ENCODE data around the gene TTBK2.
"Not testable (repeated sequence)": the region's sequence is repeated elsewhere in the genome, so short reads cannot be mapped to it uniquely, and the experiment has no call there.

The TTBK2 gene

GRCh38 chr15:42785569-42785968 is 135.0 kb downstream of the TTBK2 start:
- Histone ChIP-seq H3K9me3 (no peaks in the 10 kb centered on the region), H3K27ac (no peak overlapping the region), H3K4me3 (ENCODE audit: low read depth in 1 of 2, low read length in 1 of 2) (no peak overlapping the region), H3K36me3 (peaks cover 17% of the 10 kb centered on the region), H3K27me3 (no peaks in the 10 kb centered on the region), H3K4me1 (ENCODE audit: control insufficient read depth in 1 of 2, insufficient read depth in 1 of 2, low read depth in 1 of 2, low read length in 1 of 2) (no peaks in the 10 kb centered on the region)
- TF ChIP-seq, protein P1, sequence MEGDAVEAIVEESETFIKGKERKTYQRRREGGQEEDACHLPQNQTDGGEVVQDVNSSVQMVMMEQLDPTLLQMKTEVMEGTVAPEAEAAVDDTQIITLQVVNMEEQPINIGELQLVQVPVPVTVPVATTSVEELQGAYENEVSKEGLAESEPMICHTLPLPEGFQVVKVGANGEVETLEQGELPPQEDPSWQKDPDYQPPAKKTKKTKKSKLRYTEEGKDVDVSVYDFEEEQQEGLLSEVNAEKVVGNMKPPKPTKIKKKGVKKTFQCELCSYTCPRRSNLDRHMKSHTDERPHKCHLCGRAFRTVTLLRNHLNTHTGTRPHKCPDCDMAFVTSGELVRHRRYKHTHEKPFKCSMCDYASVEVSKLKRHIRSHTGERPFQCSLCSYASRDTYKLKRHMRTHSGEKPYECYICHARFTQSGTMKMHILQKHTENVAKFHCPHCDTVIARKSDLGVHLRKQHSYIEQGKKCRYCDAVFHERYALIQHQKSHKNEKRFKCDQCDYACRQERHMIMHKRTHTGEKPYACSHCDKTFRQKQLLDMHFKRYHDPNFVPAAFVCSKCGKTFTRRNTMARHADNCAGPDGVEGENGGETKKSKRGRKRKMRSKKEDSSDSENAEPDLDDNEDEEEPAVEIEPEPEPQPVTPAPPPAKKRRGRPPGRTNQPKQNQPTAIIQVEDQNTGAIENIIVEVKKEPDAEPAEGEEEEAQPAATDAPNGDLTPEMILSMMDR (IDR thresholded peaks at IDR 0.05) = no peak

DNA sequence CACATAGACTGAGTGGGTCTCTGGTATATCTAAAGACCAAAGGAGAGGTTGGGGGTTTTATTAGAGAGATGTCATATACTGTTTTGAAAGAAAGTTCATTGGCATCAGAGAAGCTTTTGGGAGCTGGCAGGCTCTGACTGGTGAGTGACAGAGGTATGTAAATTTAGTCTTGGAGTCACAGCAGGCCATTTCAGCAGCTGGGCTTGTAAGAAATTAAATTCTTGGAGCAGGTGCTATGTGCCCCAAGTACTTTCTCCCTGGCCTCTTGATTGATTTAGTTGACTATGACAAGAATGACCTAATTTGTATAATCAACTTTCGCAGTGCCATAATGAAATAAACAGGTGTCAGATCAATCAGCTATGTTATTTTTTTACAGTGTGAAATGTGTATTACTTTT is 135.9 kb downstream of the TTBK2 start:
- Histone ChIP-seq H3K4me3 (ENCODE audit: low read depth in 1 of 2, low read length in 1 of 2) (no peak overlapping the region), H3K36me3 (peaks cover 17% of the 10 kb centered on the region), H3K27me3 (no peaks in the 10 kb centered on the region), H3K4me1 (ENCODE audit: control insufficient read depth in 1 of 2, insufficient read depth in 1 of 2, low read depth in 1 of 2, low read length in 1 of 2) (no peaks in the 10 kb centered on the region), H3K9me3 (no peaks in the 10 kb centered on the region), H3K27ac (no peak overlapping the region)
- TF ChIP-seq, protein P1 (IDR thresholded peaks at IDR 0.05) = no peak

DNA sequence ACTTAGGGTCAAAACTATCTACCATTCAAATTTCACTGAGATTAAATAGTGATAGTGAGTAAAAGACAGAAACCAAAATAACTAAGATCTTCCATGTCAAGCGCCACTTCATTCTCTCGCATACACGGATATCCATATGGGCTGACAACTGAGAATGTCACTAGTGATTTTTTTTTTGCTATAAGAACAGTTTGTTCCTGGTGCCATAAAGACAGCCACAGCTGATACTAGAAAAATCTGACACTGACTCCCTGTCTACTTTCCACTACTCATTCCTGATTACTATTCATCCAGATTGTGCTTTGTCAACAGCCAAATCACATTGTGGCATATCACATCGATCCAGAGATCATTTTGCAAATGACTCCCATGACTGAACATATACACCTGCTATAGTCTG is 137.9 kb downstream of the TTBK2 start:
- Histone ChIP-seq H3K4me3 (ENCODE audit: low read depth in 1 of 2, low read length in 1 of 2) (no peak overlapping the region), H3K27me3 (no peaks in the 10 kb centered on the region), H3K36me3 (peaks cover 17% of the 10 kb centered on the region), H3K9me3 (no peaks in the 10 kb centered on the region), H3K4me1 (ENCODE audit: control insufficient read depth in 1 of 2, insufficient read depth in 1 of 2, low read depth in 1 of 2, low read length in 1 of 2) (no peaks in the 10 kb centered on the region), H3K27ac (no peak overlapping the region)
- TF ChIP-seq, protein P1 (IDR thresholded peaks at IDR 0.05) = no peak

DNA sequence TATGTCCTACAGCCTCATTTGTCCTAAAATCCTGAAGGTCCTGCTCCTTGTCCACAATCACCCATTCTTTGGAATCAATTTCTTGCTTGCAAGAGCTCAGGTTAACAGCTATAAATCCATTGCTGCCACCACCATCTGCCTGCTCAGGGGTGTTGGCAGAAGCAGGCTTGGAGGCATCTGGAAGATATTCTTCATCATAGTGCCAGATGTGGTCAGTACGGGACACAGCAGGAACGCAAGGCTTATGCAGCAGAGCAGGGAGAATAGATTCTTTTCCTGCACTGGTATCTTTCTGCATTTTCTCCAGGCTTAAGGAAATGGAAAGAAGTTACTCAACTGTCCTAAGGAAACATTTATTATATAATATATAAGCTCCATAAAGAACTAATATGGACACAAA is 145.2 kb downstream of the TTBK2 start:
- H3K27me3 ChIP-seq = no peaks in the 10 kb centered on the region
- TF ChIP-seq, protein P1 (IDR thresholded peaks at IDR 0.05) = no peak
- H3K4me1 ChIP-seq (ENCODE audit: control insufficient read depth in 1 of 2, insufficient read depth in 1 of 2, low read depth in 1 of 2, low read length in 1 of 2) = no peaks in the 10 kb centered on the region
- H3K9me3 ChIP-seq = no peaks in the 10 kb centered on the region
- peaks cover 33% of the 10 kb centered on the region for H3K36me3 ChIP-seq
- H3K4me3 ChIP-seq (ENCODE audit: low read depth in 1 of 2, low read length in 1 of 2) = no peak overlapping the region
- no peak overlapping the region for H3K27ac ChIP-seq

DNA sequence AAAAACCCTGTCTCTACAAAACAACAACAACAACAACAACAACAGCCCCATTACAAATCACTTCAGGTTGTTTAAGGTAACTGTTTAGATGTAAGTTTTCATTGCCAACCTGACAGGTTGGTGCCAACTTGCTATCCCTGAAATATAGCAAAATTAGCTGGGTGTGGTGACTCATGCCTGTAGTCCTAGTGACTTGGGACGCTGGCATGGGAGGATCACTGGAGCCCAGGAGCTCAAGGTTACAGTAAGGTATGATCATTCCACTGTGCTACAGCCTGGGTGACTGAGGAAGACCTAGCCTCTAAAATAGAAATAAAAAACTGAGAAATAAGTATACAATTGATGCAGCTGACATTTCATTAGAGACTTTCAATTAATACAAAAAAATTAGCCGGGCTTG is 147.7 kb downstream of the TTBK2 start:
- H3K27me3 ChIP-seq = no peaks in the 10 kb centered on the region
- TF ChIP-seq, protein P1 (IDR thresholded peaks at IDR 0.05) = no peak
- no peaks in the 10 kb centered on the region for H3K9me3 ChIP-seq
- H3K36me3 ChIP-seq = peaks cover 33% of the 10 kb centered on the region
- H3K27ac ChIP-seq = no peak overlapping the region
- no peaks in the 10 kb centered on the region for H3K4me1 ChIP-seq (ENCODE audit: control insufficient read depth in 1 of 2, insufficient read depth in 1 of 2, low read depth in 1 of 2, low read length in 1 of 2)
- H3K4me3 ChIP-seq (ENCODE audit: low read depth in 1 of 2, low read length in 1 of 2) = no peak overlapping the region

DNA sequence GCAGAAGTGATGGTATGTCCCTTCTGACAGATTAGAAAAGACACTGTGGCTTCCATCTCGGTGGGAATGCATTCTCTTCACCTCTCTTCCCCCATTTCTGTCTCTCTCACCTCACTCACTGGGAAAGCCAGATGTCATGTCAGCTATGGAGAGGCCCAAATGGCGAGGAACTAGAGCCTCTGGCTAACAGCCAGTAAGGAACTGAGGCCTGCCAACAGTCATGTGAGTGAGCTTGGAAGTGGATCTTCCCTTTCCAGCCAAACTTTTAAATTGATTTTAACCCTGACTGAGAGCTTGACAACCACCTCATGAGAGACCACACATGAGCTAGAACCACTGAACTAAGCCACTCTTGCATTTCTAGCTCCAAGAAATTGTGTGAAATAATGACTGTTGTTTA is 148.4 kb downstream of the TTBK2 start:
- Histone ChIP-seq H3K4me3 (ENCODE audit: low read depth in 1 of 2, low read length in 1 of 2) (no peak overlapping the region), H3K27me3 (no peaks in the 10 kb centered on the region), H3K27ac (no peak overlapping the region), H3K9me3 (no peaks in the 10 kb centered on the region), H3K36me3 (peaks cover 33% of the 10 kb centered on the region), H3K4me1 (ENCODE audit: control insufficient read depth in 1 of 2, insufficient read depth in 1 of 2, low read depth in 1 of 2, low read length in 1 of 2) (no peaks in the 10 kb centered on the region)
- TF ChIP-seq, protein P1 (IDR thresholded peaks at IDR 0.05) = no peak

DNA sequence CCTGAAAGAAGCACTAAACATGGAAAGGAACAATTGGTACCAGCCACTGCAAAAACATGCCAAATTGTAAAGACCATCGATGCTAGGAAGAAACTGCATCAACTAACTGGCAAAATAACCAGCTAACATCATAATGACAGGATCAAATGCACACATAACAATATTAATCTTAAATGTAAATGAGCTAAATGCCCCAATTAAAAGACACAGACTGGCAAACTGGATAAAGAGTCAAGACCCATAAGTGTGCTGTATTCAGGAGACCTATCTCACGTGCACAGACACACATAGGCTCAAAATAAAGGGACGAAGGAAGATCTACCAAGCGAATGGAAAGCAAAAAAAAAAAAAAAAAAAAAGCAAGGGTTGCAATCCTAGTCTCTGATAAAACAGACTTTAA is 154.5 kb downstream of the TTBK2 start:
- not testable (repeated sequence) for H3K27ac ChIP-seq; H3K4me1 ChIP-seq (ENCODE audit: control insufficient read depth in 1 of 2, insufficient read depth in 1 of 2, low read depth in 1 of 2, low read length in 1 of 2); H3K27me3 ChIP-seq; H3K4me3 ChIP-seq (ENCODE audit: low read depth in 1 of 2, low read length in 1 of 2); H3K36me3 ChIP-seq; H3K9me3 ChIP-seq

- H3K4me1 ChIP-seq (ENCODE audit: control insufficient read depth in 1 of 2, insufficient read depth in 1 of 2, low read depth in 1 of 2, low read length in 1 of 2); H3K27me3 ChIP-seq: not testable (repeated sequence)
Measured at GRCh38 chr15:42764154-42764731, 156.3 kb downstream of the TTBK2 start.

More at GRCh38 chr15:42764154-42764731, 156.3 kb downstream of the TTBK2 start:
- H3K36me3 ChIP-seq; H3K27ac ChIP-seq; H3K4me3 ChIP-seq (ENCODE audit: low read depth in 1 of 2, low read length in 1 of 2); H3K9me3 ChIP-seq: not testable (repeated sequence)
